Sciatic nerve (tissue), 2 donors: Measurements from ENCODE around the gene PLP2. TPM values are rescaled to one million over a fixed set of nuclear protein-coding genes. Genes with fewer than 3 reads are reported as not detected.

ENCODE experiments used
- ATAC-seq: fragments of 200-7000 bp; cut with Tn5 transposase; one replicate; pipeline ENCODE4 v1.9.1; 2020; ENCODE audit warnings: mild to moderate bottlenecking, moderate library complexity
- DNase-seq: peaks from one replicate; pipeline ENCODE4 v3.0.0-alpha.2; 2020; ENCODE audit warnings: low spot score
- intact Hi-C: fragments of 100-400 bp; cut with DNase I; formaldehyde crosslinking; loops from one replicate; pipeline ENCODE4 v1.14.2; 2022
- total RNA-seq: library from RNA; stranded (reverse); fragmentation: NEBNext Ultra II Directional; extraction: Animal tissue kit (Norgen Biotek cat#: 25700); gene quantifications from one replicate; pipeline ENCODE4 v1.2.1, GENCODE V29; 2021
- donor health status: DM: no; HTN: no; CAD: no.
- donor health status: DM: no; HTN: no; CAD: no.

Gene PLP2
- total RNA-seq, 1 donor from 2014 or later: 103 TPM

DNA sequence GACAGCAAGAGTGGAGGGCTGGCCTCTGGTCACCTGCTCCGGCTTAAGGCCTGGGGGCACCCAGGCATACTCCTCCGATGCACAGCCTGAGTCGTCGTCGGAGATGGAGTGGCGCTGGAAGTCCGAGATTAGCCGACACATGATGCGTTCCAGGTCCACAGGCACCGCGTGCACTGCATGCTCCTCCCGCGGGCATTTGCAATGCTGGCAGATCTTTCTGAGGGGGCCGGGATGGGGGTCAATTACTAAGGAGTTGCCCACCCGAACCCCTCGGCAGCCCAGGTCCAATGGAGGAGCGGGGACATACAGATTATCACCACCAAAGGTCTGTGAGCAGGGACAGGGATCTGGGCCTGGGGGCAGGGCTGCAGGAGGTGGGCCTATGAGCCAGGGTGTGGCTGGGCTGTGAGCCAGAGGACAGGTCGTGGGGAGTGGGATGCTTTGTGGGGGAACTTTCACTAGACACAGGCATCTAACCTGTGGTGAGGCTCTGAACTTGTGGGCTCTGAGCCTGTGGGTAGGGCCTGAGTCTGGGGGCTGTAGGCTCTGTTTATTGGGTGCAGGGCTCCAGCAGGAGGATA is 12.1 kb downstream of the PLP2 start:
- DNase-seq: no peak
- intact Hi-C loops: loop anchor here (2.0 kb wide), 1 partner anchor 73 kb away; no protein-coding TSS in a partner anchor
- ATAC-seq: peak; percentile 1

DNA sequence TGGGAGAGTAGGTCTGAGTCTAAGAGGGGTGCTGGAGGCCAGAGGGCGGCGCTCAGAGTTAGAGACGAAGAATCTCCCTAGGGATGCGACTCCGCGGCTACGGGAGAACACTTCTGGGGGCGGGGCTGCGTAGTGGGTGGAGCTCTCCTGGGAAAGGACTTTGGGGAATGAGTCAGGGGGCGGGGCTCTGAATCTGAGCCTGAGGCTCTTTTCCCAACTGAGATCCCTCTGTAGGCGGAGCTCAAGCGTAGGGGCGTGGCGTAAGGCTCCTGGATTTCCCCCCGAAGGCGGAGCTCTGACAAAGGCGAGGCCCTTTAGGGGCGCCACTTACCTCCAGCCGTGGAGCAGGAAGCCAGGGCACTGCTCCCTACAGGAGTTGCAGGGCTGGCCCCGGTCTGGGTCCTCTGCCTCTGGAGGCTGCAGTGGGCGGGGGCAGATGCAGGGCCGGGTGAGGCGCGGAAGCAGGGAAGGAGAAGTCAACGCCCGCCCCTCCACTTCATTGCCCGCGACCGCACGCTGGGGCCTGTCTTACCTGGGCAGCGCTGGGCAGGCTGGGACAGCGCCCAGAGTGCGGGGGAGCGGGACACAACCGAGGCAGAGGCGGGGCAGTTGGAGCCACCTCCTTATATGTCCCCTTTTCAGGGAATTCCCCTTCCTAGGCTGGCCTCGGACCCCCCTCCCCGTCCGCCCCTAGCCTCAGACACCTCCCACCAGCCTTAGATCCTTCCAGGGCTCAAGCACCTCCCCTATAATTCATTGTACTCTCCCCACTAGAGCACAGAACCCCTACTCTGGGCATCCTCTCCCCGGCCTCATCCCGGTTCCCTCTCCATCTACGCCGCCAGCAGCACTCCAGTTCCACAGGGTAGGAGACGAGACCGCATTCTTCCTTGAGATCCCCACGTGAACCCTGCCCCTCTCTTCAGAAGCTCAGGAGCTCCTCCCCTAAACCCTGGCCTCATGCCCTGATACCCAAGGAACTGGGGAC is 12.9 kb downstream of the PLP2 start:
- intact Hi-C loops: no loop called here
- ATAC-seq (peak; percentile 87), DNase-seq (peak; percentile 93)

DNA sequence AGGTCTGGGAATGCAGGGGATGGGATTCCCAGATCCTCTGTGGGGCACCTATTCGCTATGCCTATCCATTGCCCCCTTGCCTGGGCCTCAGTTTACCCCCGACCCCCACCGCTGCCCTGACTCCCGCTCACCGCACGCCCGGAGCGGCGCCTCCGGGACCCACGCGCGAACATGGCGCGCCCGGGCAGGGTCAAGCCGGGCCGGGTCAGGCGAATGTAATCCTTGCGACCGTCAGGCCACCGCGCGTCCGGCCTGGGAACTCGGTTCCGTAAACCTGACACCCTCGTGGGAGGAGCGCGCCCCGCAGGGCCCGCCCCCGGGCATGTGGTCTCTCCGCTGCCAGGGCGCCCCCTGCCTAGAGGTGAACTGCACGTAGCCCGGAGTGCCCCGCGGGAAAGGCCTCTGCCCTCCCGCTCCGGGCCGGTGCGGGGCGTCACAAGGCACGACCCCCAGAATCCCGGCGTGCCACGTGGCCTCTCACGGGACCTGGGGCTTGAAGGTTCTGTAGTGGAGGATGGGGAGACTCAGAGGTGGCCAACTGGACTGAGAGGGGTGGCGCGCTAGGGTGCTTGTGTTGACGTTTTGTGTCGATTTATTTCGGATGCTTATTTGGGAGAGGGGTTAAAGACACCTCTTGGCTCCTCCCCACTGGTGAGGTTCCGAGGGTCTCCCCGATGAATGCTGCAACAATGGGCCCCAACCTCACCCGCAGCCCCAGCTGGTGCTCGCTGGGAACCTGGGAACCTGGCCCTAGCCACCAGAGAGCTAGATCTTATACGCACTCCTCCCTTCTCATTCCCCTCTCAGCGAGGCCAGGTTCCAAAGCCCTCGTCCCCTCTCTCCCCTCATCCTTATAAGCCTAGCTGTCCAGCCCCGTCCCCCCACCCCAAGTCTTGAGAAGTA is 14.7 kb downstream of the PLP2 start, which contains the start of gene PRICKLE3:
Gene PRICKLE3, minus strand, starts transcription at position 249 of the 903 bp plus-strand sequence. Its CDS starts 76 bp downstream, at position 173.
- peak; percentile 38 for ATAC-seq
- peak; percentile 90 for DNase-seq
- intact Hi-C loops: no loop called here

DNA sequence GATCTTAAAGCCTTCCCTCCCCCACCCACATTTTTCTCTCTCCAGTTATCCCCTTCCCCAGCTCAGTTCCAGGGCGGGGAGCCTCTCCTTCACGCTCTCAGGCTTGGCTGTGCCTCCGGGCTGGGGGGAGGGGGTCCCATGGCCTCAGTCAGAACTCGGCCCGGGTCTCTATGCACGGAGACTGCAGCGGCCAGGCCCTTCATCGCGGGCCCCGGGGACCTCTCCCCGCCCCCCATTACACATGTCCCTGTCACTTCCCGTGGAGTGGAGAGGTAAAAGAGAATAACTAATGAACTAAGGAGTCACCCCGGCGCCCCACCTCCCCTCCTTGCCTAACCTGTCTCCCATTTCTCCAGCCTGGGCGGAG is 15.3 kb downstream of the PLP2 start:
- DNase-seq (no peak), ATAC-seq (no peak)
- intact Hi-C loops: no loop called here

DNA sequence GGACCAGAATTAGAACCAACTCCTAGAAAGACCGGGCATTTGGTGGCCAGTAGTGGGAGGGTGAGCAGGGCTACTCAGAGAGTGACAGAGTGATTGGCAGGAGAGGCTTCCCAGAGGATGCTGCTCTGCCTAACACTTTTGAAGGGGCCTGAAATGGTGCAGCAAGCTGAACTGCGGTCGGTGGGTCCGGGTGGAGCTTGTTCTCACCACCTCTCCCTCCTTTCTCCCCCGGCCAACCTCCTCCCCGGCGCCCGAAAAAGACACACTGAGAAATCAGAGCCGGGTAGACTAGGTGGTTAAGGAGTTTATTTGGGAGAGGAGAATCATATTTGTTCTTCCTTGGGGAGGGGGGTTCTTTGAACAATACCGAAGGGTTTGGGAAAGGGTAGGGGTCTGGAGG is 15.8 kb downstream of the PLP2 start:
- ATAC-seq: no peak
- intact Hi-C loops: no loop called here

DNA sequence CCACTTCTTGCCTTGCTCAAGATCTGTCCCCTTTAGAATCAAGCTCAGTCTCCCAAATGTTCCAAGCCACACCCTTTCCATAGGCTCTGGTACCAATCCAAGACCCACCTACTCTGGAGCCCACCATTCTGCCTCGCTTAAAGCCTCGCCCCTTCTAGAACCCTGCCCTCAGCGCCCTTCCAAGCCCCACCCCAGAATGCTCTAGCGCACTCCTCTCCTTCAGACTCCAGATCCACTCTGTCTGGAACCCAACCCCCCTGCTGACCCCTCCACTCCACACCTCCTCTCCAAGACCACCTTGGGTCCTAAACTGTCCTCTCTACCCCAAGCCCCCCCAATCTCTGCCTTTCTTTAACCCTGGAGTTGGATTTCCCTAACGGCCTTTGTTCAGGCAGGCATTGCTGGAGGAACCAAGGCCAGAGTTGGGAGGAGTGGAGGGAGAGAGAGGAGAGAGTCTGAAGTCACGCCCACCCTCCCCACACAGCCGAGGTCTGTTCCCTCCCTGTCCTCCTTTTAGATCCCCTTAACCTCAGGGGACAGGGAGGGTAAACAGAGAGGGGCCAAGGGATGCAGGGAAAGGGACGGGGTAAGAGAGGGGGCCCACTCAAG is 16.9 kb downstream of the PLP2 start:
- ATAC-seq: no peak
- intact Hi-C loops: no loop called here
- no peak for DNase-seq

More for the DNA sequence above, 15.8 kb downstream of the PLP2 start:
- no peak for DNase-seq

DNA sequence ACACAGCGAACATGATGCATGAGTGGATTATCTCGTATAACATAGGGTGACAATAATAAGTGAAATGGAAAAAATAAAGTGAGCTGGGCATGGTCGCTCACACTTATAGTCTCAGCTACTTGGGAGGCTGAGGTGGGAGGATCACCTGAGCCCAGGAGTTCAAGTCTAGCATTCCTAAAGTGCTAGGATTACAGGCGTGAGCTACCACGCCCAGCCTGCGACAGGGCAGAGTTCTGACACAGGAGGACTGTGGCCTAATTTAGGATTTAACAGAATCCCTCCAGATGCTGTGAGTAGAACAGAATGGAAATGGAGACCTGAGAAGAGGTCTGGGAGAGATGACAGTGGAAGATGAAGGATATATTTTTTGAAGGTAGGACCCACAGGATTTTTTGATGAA is 17.9 kb downstream of the PLP2 start:
- DNase-seq: no peak
- ATAC-seq: no peak
- intact Hi-C loops: loop anchor here (10.0 kb wide), 1 partner anchor 1965 kb away; no protein-coding TSS in a partner anchor

DNA sequence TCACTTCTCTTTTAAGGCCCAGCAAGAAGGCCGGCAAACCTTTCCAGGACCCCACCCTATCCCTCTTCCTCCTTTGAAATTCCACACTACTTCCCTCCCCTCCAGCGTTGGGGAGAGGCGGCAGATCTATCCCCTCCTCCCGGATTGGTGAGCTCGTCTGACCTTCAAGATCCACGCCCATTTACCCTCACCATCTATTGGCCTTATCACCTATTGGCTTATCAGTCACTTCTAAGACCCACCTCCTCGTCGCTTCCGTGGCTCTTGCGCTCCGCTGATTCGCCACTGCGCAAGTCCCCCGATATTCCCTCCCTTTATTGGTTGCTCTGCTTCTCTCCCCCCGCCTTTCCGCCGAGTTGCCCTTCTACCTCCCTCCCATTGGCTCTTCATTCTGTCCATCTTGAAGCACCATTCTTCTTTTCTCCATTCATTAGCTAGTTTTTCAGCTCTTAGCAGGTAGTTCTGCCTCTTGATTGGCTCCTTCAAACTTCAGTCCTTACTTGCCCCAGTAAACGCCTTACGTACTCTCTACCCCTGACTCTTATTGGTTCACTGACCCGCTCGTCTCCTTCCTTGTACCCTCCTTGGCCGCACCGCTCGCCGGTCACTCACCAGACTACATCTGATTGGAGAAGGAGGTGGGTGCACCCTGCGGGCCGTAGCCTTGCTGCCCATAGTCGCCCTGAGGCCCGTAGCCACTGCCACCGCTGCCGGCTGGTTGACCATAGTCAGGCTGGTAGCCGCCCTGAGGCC is 19.3 kb downstream of the PLP2 start:
- intact Hi-C loops: loop anchor here (10.0 kb wide), 1 partner anchor 1966 kb away; no protein-coding TSS in a partner anchor
- DNase-seq: peak; percentile 91
- ATAC-seq: peak; percentile 95

DNA sequence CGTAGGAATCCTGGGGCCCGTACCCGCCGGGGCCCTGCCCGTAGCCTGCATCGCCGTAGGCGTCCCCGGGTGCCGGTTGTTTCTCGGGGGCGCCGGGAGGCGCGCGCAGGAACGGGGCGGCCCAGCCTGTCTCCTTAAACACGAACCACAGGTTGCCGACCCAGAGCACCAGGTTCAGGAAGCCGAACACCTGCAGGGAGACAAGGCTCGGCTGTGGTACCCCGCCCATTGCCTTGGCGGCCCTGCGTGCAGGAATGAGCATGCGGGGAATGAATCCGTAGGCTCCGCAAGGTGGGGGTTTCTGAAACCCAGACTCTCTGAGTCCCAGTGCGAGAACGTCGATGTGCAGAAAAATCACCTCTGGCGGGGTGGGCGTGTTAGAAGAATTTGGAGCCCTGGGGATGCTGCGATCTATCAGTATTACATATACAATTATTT is 19.9 kb downstream of the PLP2 start:
- no peak for DNase-seq
- no peak for ATAC-seq
- intact Hi-C loops: loop anchor here (10.0 kb wide), 1 partner anchor 1967 kb away; no protein-coding TSS in a partner anchor

DNA sequence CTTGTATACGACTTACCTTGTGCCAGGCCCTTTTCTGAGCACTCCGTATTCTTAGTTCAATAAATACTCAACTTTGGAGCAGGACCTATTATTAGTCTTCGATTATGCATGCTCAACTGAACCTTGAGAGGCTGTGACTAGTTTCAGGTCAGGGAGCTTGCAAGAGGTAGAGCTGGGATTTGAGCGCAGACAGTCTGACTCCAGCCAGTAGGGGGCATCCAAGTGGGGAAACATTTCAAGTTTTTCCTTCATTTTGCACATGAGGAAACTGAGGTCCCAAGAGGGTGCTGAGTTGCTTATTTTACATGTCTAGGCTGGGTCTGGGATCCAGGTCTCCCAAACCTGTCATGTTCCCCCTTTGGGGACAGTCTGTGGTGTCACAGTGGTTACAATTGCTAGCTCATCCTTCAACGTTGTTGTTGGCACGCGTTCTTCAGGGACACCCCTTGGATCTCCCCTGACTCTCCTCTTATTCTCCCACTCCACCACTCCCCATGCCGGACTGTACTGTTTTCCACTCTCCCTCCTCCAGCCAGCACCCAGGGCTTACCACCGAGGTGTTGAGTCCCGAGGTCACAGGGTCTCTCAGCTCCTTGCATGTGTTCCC is 21.1 kb downstream of the PLP2 start:
- DNase-seq: no peak
- ATAC-seq: no peak
- intact Hi-C loops: loop anchor here (10.0 kb wide), 1 partner anchor 1968 kb away; no protein-coding TSS in a partner anchor

DNA sequence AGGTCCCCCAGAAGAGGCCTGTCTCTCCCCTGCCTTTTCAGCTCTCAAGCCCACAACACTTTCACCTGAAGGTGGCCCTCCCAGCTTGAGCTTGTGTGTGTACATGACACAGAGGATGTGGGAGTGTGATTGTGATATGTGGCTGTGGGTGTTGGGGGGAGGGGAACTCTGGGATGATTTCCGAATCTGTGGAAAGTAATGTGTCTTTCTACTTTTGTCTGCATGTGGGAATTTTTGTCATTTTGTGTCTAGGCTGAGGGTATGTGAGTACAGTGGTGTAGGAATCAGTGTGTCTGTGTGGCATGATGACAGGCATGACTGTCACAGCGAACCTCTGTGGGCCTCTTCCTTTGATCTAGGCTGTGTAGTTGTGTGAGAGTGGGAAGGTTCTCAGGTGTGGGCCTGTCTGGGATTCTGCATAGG is 21.9 kb downstream of the PLP2 start:
- ATAC-seq (no peak), DNase-seq (no peak)
- intact Hi-C loops: loop anchor here (10.0 kb wide), 1 partner anchor 1969 kb away; no protein-coding TSS in a partner anchor

DNA sequence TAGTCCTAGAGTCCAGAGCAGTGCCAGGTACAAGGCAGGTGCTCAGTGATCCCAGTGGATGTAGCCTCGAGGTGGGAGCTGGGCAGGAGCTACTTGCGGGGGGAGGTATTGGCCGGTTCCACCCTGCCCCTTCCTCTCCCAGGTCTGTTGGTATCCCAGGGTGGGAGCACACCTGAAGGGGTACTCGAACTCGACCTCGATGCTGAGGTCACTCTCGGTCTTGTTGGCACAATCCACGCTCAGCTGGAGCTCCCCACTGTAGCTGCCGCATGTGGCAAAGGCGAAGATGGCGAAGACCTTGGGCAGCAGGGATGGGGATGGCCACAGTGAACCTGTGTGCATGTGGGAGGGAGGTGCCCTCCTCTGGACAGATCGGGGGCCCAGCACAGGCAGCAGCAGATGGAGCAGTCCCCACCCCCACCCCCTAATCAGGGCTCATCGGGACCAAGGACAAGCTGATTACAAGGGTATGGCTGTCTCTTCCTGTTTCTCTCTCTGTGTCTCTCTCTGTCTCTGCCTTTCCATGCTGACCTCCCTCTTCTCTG is 25.9 kb downstream of the PLP2 start:
- no peak for DNase-seq
- intact Hi-C loops: loop anchor here (10.0 kb wide), 1 partner anchor 1973 kb away; no protein-coding TSS in a partner anchor
- ATAC-seq: no peak

DNA sequence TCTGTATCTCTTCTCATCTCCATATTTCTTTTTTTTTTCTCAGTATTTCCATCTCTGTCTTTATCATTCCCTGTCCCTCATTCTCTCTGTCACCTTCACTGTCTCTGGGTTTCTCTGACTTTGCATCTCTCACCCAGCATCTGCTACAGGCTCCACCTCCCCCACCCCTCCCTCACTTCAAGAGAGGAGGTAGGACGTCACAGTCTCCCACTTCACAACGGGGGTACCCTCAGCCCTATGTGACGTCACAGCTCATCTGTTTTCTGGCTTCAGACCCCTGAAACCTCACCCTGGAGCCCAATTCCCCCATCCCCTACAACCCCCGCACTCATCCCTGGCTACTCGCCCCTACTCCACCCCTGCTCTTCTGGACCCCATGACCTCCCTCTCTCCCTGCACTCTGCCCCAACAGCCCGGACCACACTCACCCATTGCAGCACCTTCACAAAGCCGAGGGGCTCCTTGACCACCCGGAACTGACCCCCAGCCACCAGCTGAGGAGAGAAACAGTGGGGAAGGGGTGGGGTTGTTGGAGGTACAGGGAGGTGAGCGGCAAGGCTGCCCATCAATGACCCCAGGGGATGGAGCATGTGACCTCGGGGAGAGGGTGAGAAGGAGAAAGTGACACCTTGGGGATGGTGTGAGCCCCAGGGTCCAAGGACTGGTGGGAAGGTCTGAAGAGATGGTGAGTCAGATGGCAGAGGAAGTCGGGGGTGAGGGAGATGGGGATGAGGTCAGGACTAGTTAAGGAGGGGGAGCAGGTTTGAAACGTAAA is 27.0 kb downstream of the PLP2 start:
- no peak for ATAC-seq
- intact Hi-C loops: loop anchor here (10.0 kb wide), 1 partner anchor 1974 kb away; no protein-coding TSS in a partner anchor
- DNase-seq: no peak

DNA sequence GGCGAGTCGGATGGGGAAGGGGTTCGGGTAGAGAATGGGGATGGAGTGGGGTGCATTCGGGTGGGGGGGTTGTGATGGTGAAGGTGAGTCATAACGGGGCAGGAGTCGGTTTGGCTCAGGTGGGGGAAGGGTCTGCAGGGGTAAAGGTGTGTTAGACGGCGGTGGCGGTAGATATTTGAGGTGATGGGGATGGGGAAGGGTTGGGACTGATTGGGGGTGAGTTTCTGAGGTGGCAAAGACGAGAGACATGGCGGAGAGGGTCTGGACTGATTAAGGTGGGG is 27.6 kb downstream of the PLP2 start:
- no peak for ATAC-seq
- DNase-seq: no peak
- intact Hi-C loops: loop anchor here (10.0 kb wide), 1 partner anchor 1974 kb away; no protein-coding TSS in a partner anchor

DNA sequence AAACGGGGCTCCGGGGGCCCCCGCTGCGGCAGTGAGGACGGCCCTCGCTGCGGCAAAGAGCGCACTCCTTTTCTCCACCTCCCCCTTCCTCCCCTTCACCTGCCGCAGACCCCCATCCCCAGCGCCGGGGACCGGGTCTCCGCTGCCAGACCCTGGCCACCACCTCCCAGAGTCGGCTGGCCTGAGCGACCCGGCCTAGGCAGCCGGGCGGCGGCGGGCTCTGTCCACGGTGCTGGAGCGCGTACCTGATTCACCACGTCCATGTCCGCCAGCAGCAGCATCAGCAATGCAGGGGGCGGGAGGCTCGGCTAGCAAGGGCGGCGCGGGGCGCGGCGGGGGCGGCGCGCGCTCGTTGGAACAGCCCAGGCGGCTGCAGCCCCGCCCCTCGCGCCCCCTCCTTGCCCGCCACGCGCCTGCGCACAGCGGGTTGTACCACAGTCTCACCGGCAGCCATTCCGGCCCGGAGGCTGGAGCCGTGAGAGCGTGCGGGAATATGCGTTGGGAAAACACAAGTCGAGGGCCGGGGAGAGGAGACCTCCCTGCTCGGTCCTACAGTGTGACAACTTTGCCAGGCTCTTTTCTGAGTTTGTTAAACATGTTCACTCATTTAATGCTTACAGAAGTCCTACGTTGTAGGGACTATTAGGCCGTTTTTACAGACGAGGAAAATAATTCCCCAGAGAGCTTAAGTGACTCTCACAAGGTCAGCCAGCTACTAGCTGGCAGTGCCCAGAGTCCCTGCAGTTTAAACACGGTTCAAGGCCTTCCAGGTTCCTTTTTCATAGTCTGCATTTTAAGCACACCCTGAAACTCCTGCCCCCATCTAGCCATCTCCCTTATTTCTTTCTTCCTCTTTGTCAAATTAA is 28.4 kb downstream of the PLP2 start, which contains the start of gene SYP:
Gene SYP, minus strand, starts transcription at position 288 of the 866 bp plus-strand sequence. Its CDS starts 7 bp downstream, at position 281.
- ATAC-seq (peak; percentile 92), DNase-seq (peak; percentile 92)
- intact Hi-C loops: loop anchor here (10.0 kb wide), 1 partner anchor 1975 kb away; no protein-coding TSS in a partner anchor
